ENCODE data around the gene SLC25A25. TPM values are rescaled to one million over a fixed set of nuclear protein-coding genes. Genes with fewer than 3 reads are reported as not detected.

Gene SLC25A25
- total and polyA plus RNA-seq, 2 of the 8 experiments (the other 6 are each of a cell fraction or from before 2014, with no cell fraction given) = 6.5 to 18.5 TPM

DNA sequence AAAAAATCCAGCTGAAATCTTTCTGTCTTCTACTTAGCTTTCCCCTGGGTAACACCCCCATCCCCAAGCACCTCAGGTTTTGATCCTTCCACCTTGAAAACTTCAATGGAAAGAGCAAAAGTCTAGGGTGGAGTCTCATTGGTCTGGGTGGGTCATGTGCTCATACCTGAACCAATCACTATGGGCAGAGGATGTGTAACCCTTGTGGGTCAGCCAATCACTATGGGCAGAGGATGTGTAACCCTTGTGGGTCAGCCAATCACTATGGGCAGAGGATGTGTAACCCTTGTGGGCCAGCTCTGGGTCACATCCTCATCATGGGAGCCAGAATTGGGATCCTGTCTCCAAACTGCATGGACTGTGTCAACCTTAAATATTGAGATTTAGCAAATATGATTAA is 19.4 kb upstream of the SLC25A25 start:
- Histone ChIP-seq H3K23ac (ENCODE audit: insufficient read length) (no peak overlapping the region), H3K56ac (replicated peaks; ENCODE audit: insufficient read length, low read depth, low read length) (no peak overlapping the region), H2BK120ac (replicated peaks; ENCODE audit: low read depth, low read length) (no peak overlapping the region)

More for the DNA sequence above, 19.4 kb upstream of the SLC25A25 start:
- POLR2A ChIA-PET (ENCODE audit: partially characterized antibody) = interaction anchor here (0.9 kb wide), 1 partner anchor 9 kb away, joined by 3 read pairs; no protein-coding TSS in a partner anchor
- Histone ChIP-seq H3K4ac (replicated peaks; ENCODE audit: insufficient read length, low read depth, low read length) (no peak overlapping the region), H2BK15ac (ENCODE audit: low read length) (no peak overlapping the region), H2BK5ac (ENCODE audit: low read depth, low read length) (no peak overlapping the region), H4K20me1 (replicated peaks in 1 of 2; ENCODE audit: control insufficient read depth in 1 of 2, insufficient read depth in 2 of 2, low read length in 2 of 2) (no peaks in the 10 kb centered on the region), H2BK20ac (ENCODE audit: low read length) (no peak overlapping the region), H3K27me3 (replicated peaks in 1 of 4; ENCODE audit: control insufficient read depth in 3 of 4, extremely low read depth in 1 of 4, insufficient read depth in 3 of 4, low read length in 3 of 4) (no peaks in the 10 kb centered on the region), H2BK12ac (ENCODE audit: low read depth, low read length) (no peak overlapping the region), H3K79me1 (ENCODE audit: low read depth, low read length) (no peaks in the 10 kb centered on the region), H3K4me2 (ENCODE audit: insufficient read depth in 1 of 2, low read depth in 2 of 2, low read length in 2 of 2) (no peak overlapping the region), H2AFZ (ENCODE audit: low read length) (no peak overlapping the region), H3K4me3 (ENCODE audit: extremely low read depth in 1 of 4, insufficient read depth in 2 of 4, low read depth in 3 of 4, low read length in 4 of 4) (no peak overlapping the region), H3K27ac (ENCODE audit: low read depth, low read length) (no peak overlapping the region), H3K23me2 (ENCODE audit: low read depth, low read length) (no peaks in the 10 kb centered on the region), H3K4me1 (replicated peaks in 1 of 4; ENCODE audit: control insufficient read depth in 3 of 4, insufficient read depth in 4 of 4, low read length in 3 of 4) (no peaks in the 10 kb centered on the region; a peak in 1 of 7 replicates), H3K36me3 (ENCODE audit: control insufficient read depth in 2 of 4, insufficient read depth in 4 of 4, low read length in 3 of 4) (no peaks in the 10 kb centered on the region), H3K14ac (ENCODE audit: insufficient read length) (no peak overlapping the region), H3K9ac (replicated peaks in 1 of 4; ENCODE audit: extremely low read depth in 1 of 4, low read depth in 3 of 4, low read length in 3 of 4) (no peak overlapping the region), H4K8ac (ENCODE audit: extremely low read depth, insufficient read depth, low read length) (no peak overlapping the region), H3K79me2 (ENCODE audit: control insufficient read depth in 1 of 2, insufficient read depth in 2 of 2, low read length in 2 of 2) (no peaks in the 10 kb centered on the region), H4K5ac (ENCODE audit: insufficient read length, low read depth, low read length) (no peak overlapping the region), H2AK5ac (ENCODE audit: low read depth, low read length) (no peak overlapping the region), H3K9me3 (ENCODE audit: insufficient read depth in 2 of 2, low read depth in 1 of 2, low read length in 1 of 2) (no peaks in the 10 kb centered on the region), H3K18ac (ENCODE audit: extremely low read depth, low read length) (no peak overlapping the region), H4K91ac (replicated peaks; ENCODE audit: insufficient read length, low read length) (no peak overlapping the region)
- FAIRE-seq = no peak
- no peak for DNase-seq (ENCODE audit: low read depth in 1 of 2, low spot score in 2 of 2)
- TF ChIP-seq SP1 (IDR thresholded peaks at IDR 0.05; ENCODE audit: low read depth, low read length) (0 out of 2 replicates have a peak, but pooled peaks have one; percentile 36), RNF2 (IDR thresholded peaks at IDR 0.05; ENCODE audit: borderline replicate concordance, low read depth, low read length, missing control alignments, poor library complexity, severe bottlenecking) (no peak)
- TF ChIP-seq, protein P1, sequence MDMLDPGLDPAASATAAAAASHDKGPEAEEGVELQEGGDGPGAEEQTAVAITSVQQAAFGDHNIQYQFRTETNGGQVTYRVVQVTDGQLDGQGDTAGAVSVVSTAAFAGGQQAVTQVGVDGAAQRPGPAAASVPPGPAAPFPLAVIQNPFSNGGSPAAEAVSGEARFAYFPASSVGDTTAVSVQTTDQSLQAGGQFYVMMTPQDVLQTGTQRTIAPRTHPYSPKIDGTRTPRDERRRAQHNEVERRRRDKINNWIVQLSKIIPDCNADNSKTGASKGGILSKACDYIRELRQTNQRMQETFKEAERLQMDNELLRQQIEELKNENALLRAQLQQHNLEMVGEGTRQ (IDR thresholded peaks at IDR 0.05; ENCODE audit: low read length) = 0 out of 2 replicates have a peak, but pooled peaks have one; percentile 21
- CTCF ChIA-PET (ENCODE audit: partially characterized antibody) = interaction anchor here (0.6 to 38.5 kb wide), 4 partner anchors 11 to 806 kb away, joined by 4 to 825 read pairs (median 30); partner anchors contain the start of gene DPM2
